ENCODE results near the gene CD300LF.

- no peak for TF ChIP-seq REST (IDR thresholded peaks at IDR 0.05; ENCODE audit: low read depth, low read length)
- TF ChIP-seq CREM (IDR thresholded peaks at IDR 0.05; ENCODE audit: low read depth), result no peak
- no peak for TF ChIP-seq HCFC1 (IDR thresholded peaks at IDR 0.05; ENCODE audit: low read length)
These were observed 18.6 kb upstream of the CD300LF start for GRCh38 chr17:74731347-74731605.
